Rectal smooth muscle tissue (tissue), 1 donor: Measurements from ENCODE around the gene WWC2.
A peak's percentile ranks its signal among the peaks of the same experiment; 100 is the strongest.

Source experiments
- H3K27ac ChIP-seq: one replicate; pipeline ENCODE4 v1.7.0; 2013; ENCODE audit warnings: low read depth, low read length, inconsistent platforms
- H3K27me3 ChIP-seq: one replicate; pipeline ENCODE4 v1.7.0; 2013; ENCODE audit warnings: low read length; ENCODE audit not compliant: control insufficient read depth, insufficient read depth
- H3K36me3 ChIP-seq: one replicate; pipeline ENCODE4 v1.7.0; 2013; ENCODE audit warnings: low read length; ENCODE audit not compliant: control insufficient read depth, insufficient read depth
- H3K4me1 ChIP-seq: one replicate; pipeline ENCODE4 v1.7.0; 2013; ENCODE audit warnings: low read length; ENCODE audit not compliant: control insufficient read depth, insufficient read depth
- H3K4me3 ChIP-seq: one replicate; pipeline ENCODE4 v1.7.0; 2013; ENCODE audit warnings: low read length
- H3K9ac ChIP-seq: one replicate; pipeline ENCODE4 v1.7.0; 2013; ENCODE audit warnings: low read length

Gene WWC2

DNA sequence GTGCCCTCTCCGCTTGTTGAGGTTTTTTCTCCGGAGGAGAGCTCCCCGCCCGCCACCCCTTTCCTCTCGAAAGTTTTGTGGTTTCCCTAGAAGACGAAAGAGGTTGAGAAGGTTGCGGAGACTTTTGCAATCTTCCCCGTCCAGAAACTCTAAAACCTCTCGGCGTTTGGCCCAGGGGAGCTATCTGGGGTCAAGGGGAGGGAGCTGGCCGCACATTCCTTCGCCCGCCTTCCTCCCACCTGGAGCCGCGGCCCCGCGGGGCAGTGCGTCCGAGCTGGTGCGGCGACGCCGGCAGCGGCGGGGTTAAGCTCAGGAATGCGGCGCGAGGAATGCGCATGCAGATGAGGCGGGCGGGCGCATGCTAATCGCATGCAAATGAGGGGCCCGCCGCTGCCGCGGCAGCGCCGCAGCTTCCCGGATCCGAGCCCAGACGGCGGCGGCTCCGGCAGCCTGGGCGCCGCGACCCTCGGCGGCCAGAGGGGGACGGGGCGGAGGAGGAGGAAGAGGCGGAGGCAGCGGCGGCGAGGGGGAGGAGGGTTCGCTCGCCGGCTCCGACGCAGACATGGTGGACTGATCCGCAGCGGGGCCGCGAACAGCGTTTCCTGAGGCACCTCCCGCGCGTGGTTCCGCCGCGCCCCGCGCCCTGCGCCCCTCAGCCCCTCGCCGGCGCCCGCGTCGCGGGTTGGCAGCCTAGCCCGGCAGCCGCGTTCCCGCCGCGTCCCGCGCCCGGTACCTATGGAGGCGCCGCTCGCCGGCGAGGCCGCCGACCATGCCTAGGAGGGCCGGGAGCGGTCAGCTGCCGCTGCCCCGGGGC, at the start of gene WWC2:
Gene WWC2 (plus strand): TSS at position 535 of the 814 bp plus-strand sequence. CDS start 235 bp downstream, at position 770.
- Histone ChIP-seq H3K4me3 (peak within 1 kb of the TSS; percentile 64), H3K4me1 (peaks cover 2% of the 10 kb centered on the region), H3K27ac (peak within 1 kb of the TSS; percentile 66), H3K36me3 (no peaks in the 10 kb centered on the region), H3K27me3 (peaks cover 16% of the 10 kb centered on the region), H3K9ac (peak within 1 kb of the TSS; percentile 53)

DNA sequence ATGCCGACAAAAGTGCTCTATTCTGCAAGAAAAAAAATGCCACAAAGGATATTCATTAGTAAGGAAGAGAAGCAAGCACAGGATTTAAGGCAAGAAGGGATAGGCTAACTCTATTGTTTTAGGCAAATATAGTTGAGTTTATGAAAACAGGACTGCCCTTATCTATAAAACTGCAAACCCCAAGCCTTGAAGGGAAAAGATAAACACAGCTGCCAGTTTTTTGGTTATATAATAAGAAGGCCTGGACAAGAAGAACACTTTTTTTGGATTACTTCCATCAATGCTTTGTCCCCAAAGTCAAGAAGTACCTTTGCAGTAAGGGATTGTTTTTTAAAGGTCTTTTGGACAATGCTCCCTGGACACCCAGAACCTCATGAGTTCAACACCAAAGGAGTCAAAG, 45.4 kb upstream of the WWC2 start:
- Histone ChIP-seq H3K27me3 (no peaks in the 10 kb centered on the region), H3K9ac (no peak overlapping the region), H3K27ac (no peak overlapping the region)

DNA sequence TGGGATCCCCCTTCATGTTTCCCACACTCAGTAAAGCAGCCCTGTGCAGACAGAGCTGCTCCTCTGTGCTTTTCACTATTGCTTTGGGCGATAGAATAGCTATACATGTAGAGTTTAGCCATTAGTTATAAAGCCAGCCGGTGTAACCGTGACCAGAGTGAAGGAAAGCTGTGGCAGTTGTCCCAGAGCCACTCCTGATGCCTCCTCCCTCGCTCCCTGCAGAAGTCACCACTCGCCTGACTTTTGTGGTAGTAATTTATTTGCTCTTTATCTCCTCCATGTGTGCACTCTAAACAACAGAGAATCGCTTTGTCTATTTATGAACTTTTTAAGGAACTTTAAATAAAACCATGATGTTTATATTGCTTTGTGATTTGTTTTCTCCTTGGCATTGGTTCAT, 41.8 kb upstream of the WWC2 start:
- H3K36me3 ChIP-seq = no peaks in the 10 kb centered on the region
- no peak overlapping the region for H3K27ac ChIP-seq
- H3K4me1 ChIP-seq = no peaks in the 10 kb centered on the region
- H3K4me3 ChIP-seq = no peak overlapping the region
- H3K9ac ChIP-seq = no peak overlapping the region
- no peaks in the 10 kb centered on the region for H3K27me3 ChIP-seq

More for the DNA sequence above, 45.4 kb upstream of the WWC2 start:
- Histone ChIP-seq H3K36me3 (no peaks in the 10 kb centered on the region), H3K4me1 (no peaks in the 10 kb centered on the region), H3K4me3 (no peak overlapping the region)

DNA sequence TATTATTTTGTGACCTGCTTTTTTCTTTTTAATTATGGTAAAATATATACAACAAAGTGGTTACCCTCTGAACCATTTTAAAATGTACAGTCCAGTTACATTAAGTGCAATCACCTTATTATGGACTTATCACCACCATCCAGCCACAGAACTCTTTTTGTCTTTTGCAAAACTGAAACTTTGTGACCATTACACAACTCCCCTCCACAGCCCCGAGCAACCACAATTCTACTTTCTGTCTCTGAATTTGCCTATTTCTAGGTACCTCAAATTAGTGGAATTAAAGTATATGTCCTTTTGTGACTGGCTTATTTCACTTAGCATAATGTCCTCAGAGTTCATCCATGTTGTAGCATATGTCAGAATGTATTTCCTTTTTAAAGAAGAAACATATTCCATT, 39.3 kb upstream of the WWC2 start:
- no peak overlapping the region for H3K9ac ChIP-seq
- H3K36me3 ChIP-seq = no peaks in the 10 kb centered on the region
- no peaks in the 10 kb centered on the region for H3K4me1 ChIP-seq
- no peaks in the 10 kb centered on the region for H3K27me3 ChIP-seq
- no peak overlapping the region for H3K27ac ChIP-seq
- no peak overlapping the region for H3K4me3 ChIP-seq

DNA sequence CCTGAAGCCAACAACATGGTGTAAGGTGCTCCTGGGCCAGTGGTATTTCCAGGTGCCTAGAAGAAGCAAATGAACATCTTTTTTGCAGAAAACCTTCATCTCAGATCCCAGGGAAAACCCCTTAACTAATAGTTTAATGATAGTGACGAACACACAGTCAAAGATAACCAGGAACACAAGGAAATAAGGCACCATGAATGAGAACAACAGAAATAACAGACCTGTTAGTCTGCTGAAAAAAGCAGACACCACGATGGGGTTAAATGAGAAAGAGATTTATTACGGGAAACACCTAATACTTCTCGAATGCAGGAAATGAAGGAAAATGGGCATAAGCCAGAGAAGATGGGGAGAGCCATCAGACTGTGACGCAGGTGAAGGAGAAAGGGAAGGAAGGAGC, 30.6 kb upstream of the WWC2 start:
- Histone ChIP-seq H3K36me3 (no peaks in the 10 kb centered on the region), H3K4me3 (no peak overlapping the region), H3K4me1 (no peaks in the 10 kb centered on the region), H3K9ac (no peak overlapping the region), H3K27me3 (no peaks in the 10 kb centered on the region), H3K27ac (no peak overlapping the region)

DNA sequence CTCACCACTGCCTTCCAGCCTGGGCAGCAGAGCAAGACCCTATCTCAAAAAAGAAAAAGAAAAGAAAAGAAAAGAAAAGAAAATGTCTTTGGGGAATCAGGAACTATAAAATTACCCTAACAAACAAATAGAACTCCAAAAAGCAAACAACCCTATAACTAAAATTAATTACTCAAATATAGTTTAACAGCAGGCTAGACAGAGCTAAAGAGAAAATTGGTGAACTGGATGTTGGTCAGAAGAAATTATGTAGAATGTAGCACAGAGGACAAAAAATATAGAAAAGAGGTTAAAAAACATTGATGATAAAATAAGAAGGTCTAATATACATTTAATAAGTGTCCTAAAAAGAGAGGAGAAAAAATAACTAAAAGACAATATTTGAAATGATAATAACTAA, 27.8 kb upstream of the WWC2 start:
- Histone ChIP-seq H3K27ac (no peak overlapping the region), H3K4me1 (no peaks in the 10 kb centered on the region), H3K36me3 (no peaks in the 10 kb centered on the region), H3K4me3 (no peak overlapping the region), H3K27me3 (no peaks in the 10 kb centered on the region), H3K9ac (no peak overlapping the region)

DNA sequence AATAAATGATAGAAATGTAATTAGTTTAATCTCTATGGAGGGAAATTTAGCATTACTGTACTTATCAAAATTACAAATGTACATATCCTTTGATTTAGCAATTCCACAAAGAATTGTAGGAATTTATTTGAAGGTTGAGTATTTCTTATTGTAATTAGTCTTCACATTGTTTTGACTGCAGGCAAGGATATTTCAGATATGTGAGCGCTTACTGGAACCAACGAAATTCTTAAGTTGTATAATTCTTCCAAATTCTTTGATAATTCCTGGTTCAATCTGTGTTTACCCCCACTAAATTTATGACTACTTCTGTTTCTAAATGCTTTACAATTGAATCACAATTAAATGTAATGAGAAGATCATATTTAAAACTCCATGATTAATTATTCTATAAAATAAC, 26.9 kb upstream of the WWC2 start:
- Histone ChIP-seq H3K4me1 (no peaks in the 10 kb centered on the region), H3K4me3 (no peak overlapping the region), H3K36me3 (no peaks in the 10 kb centered on the region), H3K9ac (no peak overlapping the region), H3K27ac (no peak overlapping the region), H3K27me3 (no peaks in the 10 kb centered on the region)

DNA sequence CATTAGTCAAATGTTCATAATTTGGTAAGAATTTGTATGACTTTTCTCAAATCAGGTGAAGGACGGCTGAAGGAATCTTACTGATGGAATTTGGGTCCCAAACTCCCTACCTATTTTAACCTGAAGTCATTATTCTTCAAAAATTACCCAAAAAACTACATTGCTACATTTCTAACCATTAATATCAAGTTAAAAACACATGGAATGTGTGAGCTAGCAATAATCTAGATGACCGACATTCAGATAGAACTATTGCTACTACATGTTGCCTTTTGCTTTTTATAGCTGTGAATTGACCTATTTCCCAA, 25.3 kb upstream of the WWC2 start:
- Histone ChIP-seq H3K4me1 (no peaks in the 10 kb centered on the region), H3K27me3 (no peaks in the 10 kb centered on the region), H3K36me3 (no peaks in the 10 kb centered on the region), H3K9ac (no peak overlapping the region), H3K27ac (no peak overlapping the region), H3K4me3 (no peak overlapping the region)

DNA sequence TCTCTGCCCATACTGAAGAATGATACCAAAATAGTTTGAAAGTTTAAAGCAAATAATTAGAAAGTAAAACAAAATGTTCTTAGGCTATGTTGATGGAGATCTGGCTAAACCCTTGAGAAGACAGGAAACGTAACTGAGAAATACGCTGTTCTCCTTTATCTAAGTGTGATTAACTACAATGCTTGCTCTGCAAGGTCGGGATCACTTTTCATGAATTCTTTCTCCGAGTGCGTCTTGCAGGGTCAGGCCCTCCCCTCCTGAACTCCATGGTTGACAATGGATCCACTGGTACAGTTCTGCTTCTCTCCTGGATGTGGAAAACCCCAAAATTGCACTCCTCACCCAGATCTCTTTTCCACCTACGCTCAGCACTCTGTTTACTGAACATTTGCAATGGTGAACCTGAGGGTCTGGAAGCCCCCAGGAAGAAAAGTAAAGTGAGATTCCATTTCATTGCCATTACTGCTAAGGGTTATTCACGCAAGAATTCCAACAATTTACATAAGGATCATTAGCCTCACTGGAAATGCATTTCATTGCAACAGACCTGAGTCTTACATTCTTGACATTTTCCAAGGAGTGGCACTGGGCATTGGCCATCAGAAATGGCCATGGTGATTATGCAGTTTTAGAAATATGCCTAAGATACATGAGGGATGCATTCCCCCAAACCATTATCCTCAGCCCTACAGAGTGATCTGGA, 24.6 kb upstream of the WWC2 start:
- Histone ChIP-seq H3K4me3 (no peak overlapping the region), H3K27ac (no peak overlapping the region), H3K36me3 (no peaks in the 10 kb centered on the region), H3K27me3 (no peaks in the 10 kb centered on the region), H3K4me1 (no peaks in the 10 kb centered on the region), H3K9ac (no peak overlapping the region)

DNA sequence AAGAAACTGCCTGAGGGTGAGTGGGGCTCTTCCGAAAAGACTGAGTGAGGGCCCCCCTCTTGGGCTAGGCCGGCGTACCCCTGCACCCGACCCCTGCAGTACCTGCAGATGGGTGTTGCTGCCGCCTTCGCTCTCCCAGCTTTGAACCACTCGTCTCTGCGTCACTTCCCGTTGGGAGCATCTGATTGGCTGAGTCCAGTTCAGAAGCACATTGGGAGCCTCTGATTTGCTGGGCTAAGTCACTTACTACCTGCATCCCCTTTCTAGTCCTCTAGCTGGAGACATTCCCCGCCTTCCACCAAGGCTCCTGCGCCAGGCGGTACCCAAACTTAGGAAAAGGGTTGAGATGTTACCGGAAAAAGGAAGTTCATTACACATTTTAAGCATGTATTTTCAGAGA, 20.4 kb upstream of the WWC2 start:
- no peak overlapping the region for H3K27ac ChIP-seq
- no peak overlapping the region for H3K4me3 ChIP-seq
- H3K9ac ChIP-seq = no peak overlapping the region
- H3K36me3 ChIP-seq = no peaks in the 10 kb centered on the region
- no peaks in the 10 kb centered on the region for H3K27me3 ChIP-seq
- no peaks in the 10 kb centered on the region for H3K4me1 ChIP-seq

DNA sequence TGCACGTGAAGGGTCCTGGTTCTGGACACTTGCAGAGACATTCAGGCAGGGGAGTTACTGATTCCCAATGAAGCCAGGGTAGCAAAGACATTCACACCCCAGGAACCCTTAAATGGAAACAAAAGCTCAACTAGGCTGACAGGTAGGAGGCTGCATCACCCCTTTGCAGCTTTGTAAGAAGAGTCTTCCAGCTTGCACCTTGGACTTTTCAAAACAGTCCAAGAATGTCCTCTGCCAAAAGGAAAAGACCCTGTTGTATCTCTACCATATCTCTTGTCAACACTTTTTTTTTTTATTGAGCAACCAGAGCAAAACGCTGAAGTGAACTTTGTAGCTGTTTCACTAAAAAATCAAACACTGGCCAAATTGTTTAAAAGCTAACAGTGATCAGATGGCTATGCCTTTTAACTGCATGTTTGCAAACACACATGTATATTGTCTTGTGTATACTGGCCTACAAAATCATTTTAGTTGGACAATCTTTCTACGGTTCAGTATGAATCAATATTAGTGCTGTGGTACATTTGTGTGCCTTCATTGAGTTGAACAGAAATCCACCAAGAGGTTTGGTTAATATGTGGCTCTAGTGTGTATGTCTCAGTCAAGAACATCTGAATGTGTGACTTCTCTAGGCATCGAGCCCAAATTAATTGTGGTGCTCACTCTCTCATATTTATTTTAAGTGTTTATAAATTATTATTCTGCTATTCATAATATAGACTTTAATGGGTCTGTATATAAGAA, 18.5 kb upstream of the WWC2 start:
- H3K36me3 ChIP-seq = no peaks in the 10 kb centered on the region
- H3K4me3 ChIP-seq = no peak overlapping the region
- H3K27ac ChIP-seq = no peak overlapping the region
- no peaks in the 10 kb centered on the region for H3K27me3 ChIP-seq
- no peaks in the 10 kb centered on the region for H3K4me1 ChIP-seq
- H3K9ac ChIP-seq = no peak overlapping the region

DNA sequence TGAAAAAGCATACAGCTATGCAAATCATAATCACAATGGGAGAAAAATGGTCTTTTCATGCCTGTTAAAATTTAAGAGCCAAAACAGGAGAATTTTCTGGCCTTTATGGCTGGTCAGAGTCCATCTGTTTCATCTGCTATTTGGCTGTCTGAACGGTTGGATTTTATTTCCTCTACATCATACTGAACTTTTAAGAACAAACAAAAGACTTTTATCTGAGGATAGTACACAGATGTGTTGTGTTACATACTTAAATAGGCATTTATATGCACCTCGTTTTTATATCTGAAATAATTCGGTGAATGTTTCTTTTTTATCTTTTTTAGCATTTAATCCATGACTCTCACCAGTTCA, 18.0 kb upstream of the WWC2 start:
- Histone ChIP-seq H3K9ac (no peak overlapping the region), H3K4me3 (no peak overlapping the region), H3K4me1 (no peaks in the 10 kb centered on the region), H3K27me3 (no peaks in the 10 kb centered on the region), H3K27ac (no peak overlapping the region), H3K36me3 (no peaks in the 10 kb centered on the region)
